ENCODE measurements around the gene PTPN9. TPM values are rescaled to one million over a fixed set of nuclear protein-coding genes. Genes with fewer than 3 reads are reported as not detected.

The PTPN9 gene
- total RNA-seq: 10 to 100 TPM in 4 of 5 donors, 1 to 10 TPM in 1; 8.7 to 22.9 (median 16.5) TPM
- polyA plus RNA-seq: 10 to 100 TPM in 2 of 3 donors, 1 to 10 TPM in 1; 7.7 to 20.3 (median 12.5) TPM
- long read RNA-seq, donor 1, full-length matches to known transcripts: 1 of 1 reads
- long read RNA-seq, donor 1, partial matches to known transcripts: 0 of 1 reads
- long read RNA-seq, donor 1, other reads (novel, unspliced or antisense): 0 of 1 reads
- long read RNA-seq, donor 2, full-length matches to known transcripts: 8 of 8 reads
- long read RNA-seq, donor 2, partial matches to known transcripts: 0 of 8 reads
- long read RNA-seq, donor 2, other reads (novel, unspliced or antisense): 0 of 8 reads
- long read RNA-seq, donor 3, full-length matches to known transcripts: 3 of 3 reads
- long read RNA-seq, donor 3, partial matches to known transcripts: 0 of 3 reads
- long read RNA-seq, donor 3, other reads (novel, unspliced or antisense): 0 of 3 reads
- long read RNA-seq, donor 4: 0 reads
- long read RNA-seq, donor 5, full-length matches to known transcripts: 4 of 4 reads
- long read RNA-seq, donor 5, partial matches to known transcripts: 0 of 4 reads
- long read RNA-seq, donor 5, other reads (novel, unspliced or antisense): 0 of 4 reads
- long read RNA-seq, donor 6, full-length matches to known transcripts: 5 of 13 reads
- long read RNA-seq, donor 6, partial matches to known transcripts: 8 of 13 reads
- long read RNA-seq, donor 6, other reads (novel, unspliced or antisense): 0 of 13 reads
- long read RNA-seq, donor 7, full-length matches to known transcripts: 6 of 6 reads
- long read RNA-seq, donor 7, partial matches to known transcripts: 0 of 6 reads
- long read RNA-seq, donor 7, other reads (novel, unspliced or antisense): 0 of 6 reads
- long read RNA-seq, donor 8, full-length matches to known transcripts: 2 of 2 reads
- long read RNA-seq, donor 8, partial matches to known transcripts: 0 of 2 reads
- long read RNA-seq, donor 8, other reads (novel, unspliced or antisense): 0 of 2 reads
- long read RNA-seq, donor 9, full-length matches to known transcripts: 1 of 1 reads
- long read RNA-seq, donor 9, partial matches to known transcripts: 0 of 1 reads
- long read RNA-seq, donor 9, other reads (novel, unspliced or antisense): 0 of 1 reads
- long read RNA-seq, donor 10: 0 reads

DNA sequence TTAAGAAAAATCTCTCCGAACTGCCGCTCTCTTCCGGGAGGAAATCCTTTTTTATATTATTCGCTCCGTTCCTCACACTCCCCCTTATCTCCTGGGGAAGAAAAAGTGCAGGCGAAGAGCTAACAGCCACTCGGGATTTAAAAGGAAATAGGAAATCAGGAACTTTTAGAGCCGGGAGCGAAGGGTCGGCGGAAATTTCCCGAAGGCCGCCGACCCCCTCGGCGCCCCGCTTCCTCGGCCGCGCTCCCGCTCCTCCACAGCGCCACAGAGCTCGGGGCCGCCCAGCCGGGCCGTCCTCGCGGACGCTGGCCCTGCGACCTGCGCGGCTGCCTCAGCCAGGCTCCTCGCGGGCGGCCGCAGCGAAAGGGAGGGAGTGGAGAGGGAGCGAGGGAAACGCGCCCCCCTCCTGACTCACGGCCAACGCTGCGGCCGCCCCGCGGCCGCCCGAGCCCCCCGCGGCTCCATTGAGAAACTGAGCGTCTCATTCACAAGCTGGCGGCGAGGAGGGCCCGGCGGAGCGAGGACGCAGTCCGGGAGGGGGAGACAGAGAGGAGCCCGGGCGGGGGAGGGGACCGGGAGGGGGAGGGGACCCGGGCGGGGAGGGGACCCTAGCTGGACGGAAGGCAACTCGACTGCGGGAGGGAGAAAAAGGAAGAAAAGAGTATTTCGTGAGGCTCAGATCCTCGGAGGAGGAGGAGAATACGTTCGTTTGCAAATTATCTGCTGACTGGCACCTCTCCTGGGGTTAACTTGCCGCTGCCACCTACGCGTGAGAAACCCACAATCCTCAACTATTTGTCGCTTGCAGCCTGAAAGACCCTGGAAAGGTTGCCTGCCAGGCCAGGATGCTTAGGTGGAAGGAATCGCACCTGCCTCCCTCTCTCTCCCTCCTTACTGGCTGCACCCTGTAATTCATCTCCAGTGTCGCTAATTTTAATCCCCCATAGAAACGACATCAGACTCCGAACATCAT, at the start of gene PTPN9:
Gene PTPN9, minus strand, starts transcription at position 368 of the 973 bp plus-strand sequence. CDS start 539 bp downstream, outside the sequence.
- Histone ChIP-seq H3K4me3 (peak within 1 kb of the TSS; percentile 60 to 95 (median 78)), H3K4me1 (peaks cover 9 to 38% (median 32%) of the 10 kb centered on the region in 4 donors), H3K27ac (peak within 1 kb of the TSS; percentile 83 to 93 (median 91)), H3K9me3 (no peaks in the 10 kb centered on the region), H3K36me3 (no peaks in the 10 kb centered on the region), H3K27me3 (no peaks in the 10 kb centered on the region)
- intact Hi-C loops (cut with DNase I; ENCODE audit: low total_unique reads): no loop called here
- TF ChIP-seq, protein P1, sequence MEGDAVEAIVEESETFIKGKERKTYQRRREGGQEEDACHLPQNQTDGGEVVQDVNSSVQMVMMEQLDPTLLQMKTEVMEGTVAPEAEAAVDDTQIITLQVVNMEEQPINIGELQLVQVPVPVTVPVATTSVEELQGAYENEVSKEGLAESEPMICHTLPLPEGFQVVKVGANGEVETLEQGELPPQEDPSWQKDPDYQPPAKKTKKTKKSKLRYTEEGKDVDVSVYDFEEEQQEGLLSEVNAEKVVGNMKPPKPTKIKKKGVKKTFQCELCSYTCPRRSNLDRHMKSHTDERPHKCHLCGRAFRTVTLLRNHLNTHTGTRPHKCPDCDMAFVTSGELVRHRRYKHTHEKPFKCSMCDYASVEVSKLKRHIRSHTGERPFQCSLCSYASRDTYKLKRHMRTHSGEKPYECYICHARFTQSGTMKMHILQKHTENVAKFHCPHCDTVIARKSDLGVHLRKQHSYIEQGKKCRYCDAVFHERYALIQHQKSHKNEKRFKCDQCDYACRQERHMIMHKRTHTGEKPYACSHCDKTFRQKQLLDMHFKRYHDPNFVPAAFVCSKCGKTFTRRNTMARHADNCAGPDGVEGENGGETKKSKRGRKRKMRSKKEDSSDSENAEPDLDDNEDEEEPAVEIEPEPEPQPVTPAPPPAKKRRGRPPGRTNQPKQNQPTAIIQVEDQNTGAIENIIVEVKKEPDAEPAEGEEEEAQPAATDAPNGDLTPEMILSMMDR (IDR thresholded peaks at IDR 0.05): peak in 3 of 7 experiments; percentile 39 to 59 (median 54)
- TF ChIP-seq POLR2AphosphoS5 (IDR thresholded peaks at IDR 0.05): peak in 1 of 3 donors; percentile 38
- no peak for TF ChIP-seq POLR2A (IDR thresholded peaks at IDR 0.05)
- WGBS, 5 donors: 1 to 2% (median 1%) methylated on average over 39 to 78 of the region's 78 CpGs
- peak; percentile 77 to 93 for DNase-seq

DNA sequence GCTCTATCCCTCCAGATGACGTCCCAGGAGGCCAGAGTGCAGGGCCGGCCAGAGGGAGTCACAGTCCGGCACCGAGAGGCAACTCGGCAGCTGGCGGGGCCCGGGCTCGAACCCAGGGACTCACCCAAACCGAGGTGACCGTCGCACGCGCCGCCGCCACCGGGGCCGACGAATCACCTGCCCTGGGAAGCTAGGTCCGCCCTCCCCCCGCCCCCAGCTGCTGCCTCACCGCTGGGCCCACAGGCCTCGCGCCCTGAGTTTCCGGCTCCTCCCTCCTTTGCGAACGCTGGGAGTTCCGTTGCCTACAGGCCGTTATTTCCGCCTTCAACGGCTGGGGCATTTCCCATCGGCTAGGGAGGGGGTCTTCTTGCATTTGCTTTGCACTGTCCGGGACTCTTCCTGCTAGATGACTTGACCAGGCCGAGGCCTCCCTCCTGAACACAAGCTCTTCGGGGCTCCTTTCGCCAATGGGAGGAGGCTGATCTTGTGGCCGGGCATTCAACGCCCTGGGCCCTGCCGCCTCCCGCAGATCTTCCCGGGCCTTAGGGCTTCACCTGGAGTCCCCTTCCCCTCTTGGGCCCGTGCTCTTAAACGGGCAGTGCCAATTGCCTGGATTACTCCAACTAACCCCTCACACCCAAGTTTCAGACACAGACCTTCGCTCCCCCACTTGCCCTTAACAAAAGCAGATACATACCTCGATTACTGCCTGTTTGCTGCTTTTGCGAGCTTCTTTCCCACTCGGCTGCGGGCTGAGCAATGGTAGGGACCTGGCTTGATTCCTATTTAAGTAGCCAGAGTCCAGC, 46.6 kb upstream of the PTPN9 start, which contains the start of gene SNUPN:
Gene SNUPN, minus strand, starts transcription at position 184 of the 806 bp plus-strand sequence. CDS start 4,674 bp downstream, outside the sequence.
- H3K9me3 ChIP-seq: no peaks in the 10 kb centered on the region

DNA sequence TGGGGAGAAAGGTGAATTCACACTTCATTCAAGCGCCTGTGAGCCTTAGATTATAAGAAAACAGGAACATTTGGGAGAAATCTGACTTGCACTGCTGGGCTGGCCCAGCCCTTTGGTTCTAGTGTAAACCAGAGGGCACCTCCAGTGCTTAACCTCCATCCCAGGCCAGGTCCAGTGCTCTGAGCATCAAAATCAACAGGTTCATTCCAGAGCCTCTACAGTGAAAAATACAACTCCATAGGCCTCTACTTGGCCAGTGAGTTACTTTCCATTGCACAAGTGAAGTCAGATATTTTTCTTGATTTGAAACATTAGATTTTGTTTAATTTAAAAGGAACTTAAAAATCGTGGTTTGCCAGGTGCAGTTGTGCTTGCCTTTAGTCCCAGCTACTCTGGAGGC, 43.4 kb upstream of the PTPN9 start:
- Histone ChIP-seq H3K9me3 (no peaks in the 10 kb centered on the region), H3K4me1 (peaks cover 25 to 58% (median 46%) of the 10 kb centered on the region in 4 donors), H3K27ac (peak overlapping the region in 3 of 5 donors; percentile 79 to 86 (median 80)), H3K36me3 (peaks cover 16 to 27% (median 26%) of the 10 kb centered on the region in 4 donors), H3K4me3 (no peak overlapping the region), H3K27me3 (no peaks in the 10 kb centered on the region)
- WGBS, 5 donors: 58 to 65% (median 61%) methylated on average over 2 of the region's 2 CpGs
- TF ChIP-seq, protein P1 (IDR thresholded peaks at IDR 0.05): no peak
- TF ChIP-seq POLR2AphosphoS5 (IDR thresholded peaks at IDR 0.05): no peak
- TF ChIP-seq EP300 (IDR thresholded peaks at IDR 0.05): no peak
- TF ChIP-seq POLR2A (IDR thresholded peaks at IDR 0.05): no peak
- no peak for DNase-seq
- intact Hi-C loops (cut with DNase I; ENCODE audit: low total_unique reads): no loop called here

More for the DNA sequence above, 46.6 kb upstream of the PTPN9 start, which contains the start of gene SNUPN:
- intact Hi-C loops (cut with DNase I; ENCODE audit: low total_unique reads): no loop called here
- peak within 1 kb of the TSS; percentile 92 to 96 (median 94) for H3K27ac ChIP-seq
- no peaks in the 10 kb centered on the region for H3K27me3 ChIP-seq
- TF ChIP-seq, protein P1 (IDR thresholded peaks at IDR 0.05): peak in 1 of 7 experiments; percentile 21
- TF ChIP-seq EP300 (IDR thresholded peaks at IDR 0.05) (no peak), POLR2AphosphoS5 (IDR thresholded peaks at IDR 0.05) (peak; percentile 74 to 92 (median 81)), POLR2A (IDR thresholded peaks at IDR 0.05) (no peak)
- no peaks in the 10 kb centered on the region for H3K36me3 ChIP-seq
- peak; percentile 95 to 98 for DNase-seq
- peaks cover 18 to 42% (median 35%) of the 10 kb centered on the region in 4 donors for H3K4me1 ChIP-seq
- H3K4me3 ChIP-seq: peak within 1 kb of the TSS; percentile 80 to 92 (median 88)
- WGBS, 5 donors: 0 to 1% (median 1%) methylated on average over 36 to 47 of the region's 47 CpGs
